Muscle of back (tissue), 11 donors: ENCODE data around the gene SCUBE2. TPM values are rescaled to one million over a fixed set of nuclear protein-coding genes. Genes with fewer than 3 reads are reported as not detected.
"Not testable (repeated sequence)": the region's sequence is repeated elsewhere in the genome, so short reads cannot be mapped to it uniquely, and the experiment has no call there.

Source experiments
- DNase-seq, 3 donors: peaks; one replicate each; pipeline versions ENCODE4 v3.0.0 to v3.0.0-alpha.2; 2013
- polyA plus RNA-seq, 10 donors: library from polyadenylated mRNA; unstranded; fragments of 120-200 nt; gene quantifications; one replicate each; pipeline ENCODE4 v1.2.1, GENCODE V29; 2013; ENCODE audit not compliant: insufficient read length in 10 of 10

The SCUBE2 gene
- polyA plus RNA-seq, 10 donors, result 17.0 to 50.3 (median 31.6) TPM

GRCh38 chr11:9109858-9110731 is 18.7 kb upstream of the SCUBE2 start:
- no peak for DNase-seq

GRCh38 chr11:9104580-9104979 is 13.2 kb upstream of the SCUBE2 start:
- DNase-seq, result no peak

GRCh38 chr11:9103542-9104276 is 12.3 kb upstream of the SCUBE2 start:
- no peak for DNase-seq

- DNase-seq, result no peak
Measured at GRCh38 chr11:9099617-9100016, 8.2 kb upstream of the SCUBE2 start.

GRCh38 chr11:9098455-9098854 is 7.1 kb upstream of the SCUBE2 start:
- not testable (repeated sequence) for DNase-seq

GRCh38 chr11:9097186-9097943 is 6.0 kb upstream of the SCUBE2 start:
- DNase-seq, result not testable (repeated sequence)

GRCh38 chr11:9096427-9096826 is 5.0 kb upstream of the SCUBE2 start:
- no peak for DNase-seq

- no peak for DNase-seq
Measured at GRCh38 chr11:9095421-9095820, 4.0 kb upstream of the SCUBE2 start.

GRCh38 chr11:9094420-9094819 is 3.0 kb upstream of the SCUBE2 start:
- no peak for DNase-seq

GRCh38 chr11:9092853-9093778 is 1.7 kb upstream of the SCUBE2 start:
- DNase-seq, result no peak

GRCh38 chr11:9092072-9092471 is 673 bp upstream of the SCUBE2 start:
- no peak for DNase-seq

GRCh38 chr11:9090488-9091043 is 833 bp downstream of the SCUBE2 start:
- DNase-seq, result no peak

- no peak for DNase-seq
Measured at GRCh38 chr11:9089636-9090035, 1.8 kb downstream of the SCUBE2 start.

GRCh38 chr11:9089061-9089460 is 2.3 kb downstream of the SCUBE2 start:
- no peak for DNase-seq

GRCh38 chr11:9082575-9082974 is 8.8 kb downstream of the SCUBE2 start:
- DNase-seq, result no peak

- DNase-seq, result no peak
Measured at GRCh38 chr11:9081153-9081552, 10.2 kb downstream of the SCUBE2 start.

GRCh38 chr11:9078113-9079086 is 13.0 kb downstream of the SCUBE2 start:
- peak; percentile 27 to 66 (median 39) for DNase-seq

GRCh38 chr11:9077164-9077563 is 14.2 kb downstream of the SCUBE2 start:
- DNase-seq, result no peak

- no peak for DNase-seq
Measured at GRCh38 chr11:9076661-9077060, 14.7 kb downstream of the SCUBE2 start.

GRCh38 chr11:9076046-9076445 is 15.4 kb downstream of the SCUBE2 start:
- DNase-seq, result no peak
